ENCODE results near the gene LDLRAD4. TPM values are rescaled to one million over a fixed set of nuclear protein-coding genes. Genes with fewer than 3 reads are reported as not detected.

LDLRAD4 gene
- total RNA-seq, 1 experiment from 2014 or later, result 1.7 TPM

- TF ChIP-seq EZH2 (IDR thresholded peaks at IDR 0.05; ENCODE audit: low read depth), result no peak
- no peak for TF ChIP-seq CTCF (conservative IDR thresholded peaks at IDR 0.05)
- no TSS peak for BruUV-seq (replicated peaks)
- H3K27ac ChIP-seq, result no peak overlapping the region
- CTCF ChIA-PET, result no interaction called here
- H2AFZ ChIP-seq, result no peak overlapping the region
- no peak for DNase-seq
- H3K4me1 ChIP-seq (replicated peaks; ENCODE audit: insufficient read depth), result no peaks in the 10 kb centered on the region
- H3K9me3 ChIP-seq (ENCODE audit: insufficient read depth, low read depth), result no peaks in the 10 kb centered on the region
- H3K9me2 ChIP-seq (ENCODE audit: insufficient read depth), result no peaks in the 10 kb centered on the region
- intact Hi-C loops (cut with micrococcal nuclease; ENCODE audit: unreplicated experiment), result no loop called here
- H3K36me3 ChIP-seq (ENCODE audit: low read depth), result no peaks in the 10 kb centered on the region
- POLR2A ChIA-PET (ENCODE audit: unreplicated experiment), result no interaction called here
- peaks cover 76% of the 10 kb centered on the region for H3K27me3 ChIP-seq (ENCODE audit: insufficient read depth, low read depth)
- H4K20me1 ChIP-seq (ENCODE audit: insufficient read depth), result no peaks in the 10 kb centered on the region
- no peaks in the 10 kb centered on the region for H3F3A ChIP-seq (ENCODE audit: insufficient read depth, low read depth)
- H3K4me3 ChIP-seq, result no peak overlapping the region
- no peaks in the 10 kb centered on the region for H3K79me2 ChIP-seq (ENCODE audit: low read depth)
- H3K4me2 ChIP-seq, result no peak overlapping the region
Measured at GRCh38 chr18:13493725-13494124, 275.2 kb downstream of the LDLRAD4 start.

- no peak for DNase-seq
- no peaks in the 10 kb centered on the region for H3K79me2 ChIP-seq (ENCODE audit: low read depth)
- CTCF ChIA-PET, result no interaction called here
- intact Hi-C loops (cut with micrococcal nuclease; ENCODE audit: unreplicated experiment), result no loop called here
- H4K20me1 ChIP-seq (ENCODE audit: insufficient read depth), result no peaks in the 10 kb centered on the region
- no peak overlapping the region for H2AFZ ChIP-seq
- no TSS peak for BruUV-seq (replicated peaks)
- H3K4me3 ChIP-seq, result no peak overlapping the region
- no peaks in the 10 kb centered on the region for H3K4me1 ChIP-seq (replicated peaks; ENCODE audit: insufficient read depth)
- no peaks in the 10 kb centered on the region for H3F3A ChIP-seq (ENCODE audit: insufficient read depth, low read depth)
- POLR2A ChIA-PET (ENCODE audit: unreplicated experiment), result no interaction called here
- TF ChIP-seq EZH2 (IDR thresholded peaks at IDR 0.05; ENCODE audit: low read depth), result no peak
- TF ChIP-seq CTCF (conservative IDR thresholded peaks at IDR 0.05), result no peak
- H3K9me3 ChIP-seq (ENCODE audit: insufficient read depth, low read depth), result no peaks in the 10 kb centered on the region
- peaks cover 70% of the 10 kb centered on the region for H3K27me3 ChIP-seq (ENCODE audit: insufficient read depth, low read depth)
- H3K27ac ChIP-seq, result no peak overlapping the region
- H3K9me2 ChIP-seq (ENCODE audit: insufficient read depth), result no peaks in the 10 kb centered on the region
- H3K36me3 ChIP-seq (ENCODE audit: low read depth), result no peaks in the 10 kb centered on the region
- no peak overlapping the region for H3K4me2 ChIP-seq
Measured at GRCh38 chr18:13494871-13495445, 276.4 kb downstream of the LDLRAD4 start.

GRCh38 chr18:13495961-13496360 lies 277.4 kb downstream of the LDLRAD4 start:
- intact Hi-C loops (cut with micrococcal nuclease; ENCODE audit: unreplicated experiment), result no loop called here
- Histone ChIP-seq H3K79me2 (ENCODE audit: low read depth) (no peaks in the 10 kb centered on the region), H3K4me1 (replicated peaks; ENCODE audit: insufficient read depth) (no peaks in the 10 kb centered on the region), H3K27me3 (ENCODE audit: insufficient read depth, low read depth) (peaks cover 68% of the 10 kb centered on the region), H3K9me2 (ENCODE audit: insufficient read depth) (no peaks in the 10 kb centered on the region), H3F3A (ENCODE audit: insufficient read depth, low read depth) (no peaks in the 10 kb centered on the region), H3K4me2 (no peak overlapping the region), H3K36me3 (ENCODE audit: low read depth) (no peaks in the 10 kb centered on the region), H3K27ac (no peak overlapping the region), H3K4me3 (no peak overlapping the region), H2AFZ (no peak overlapping the region), H3K9me3 (ENCODE audit: insufficient read depth, low read depth) (no peaks in the 10 kb centered on the region), H4K20me1 (ENCODE audit: insufficient read depth) (no peaks in the 10 kb centered on the region)
- TF ChIP-seq CTCF (conservative IDR thresholded peaks at IDR 0.05), result no peak
- TF ChIP-seq EZH2 (IDR thresholded peaks at IDR 0.05; ENCODE audit: low read depth), result no peak
- ChIA-PET CTCF (no interaction called here), POLR2A (ENCODE audit: unreplicated experiment) (no interaction called here)
- BruUV-seq (replicated peaks), result no TSS peak
- DNase-seq, result no peak

Data from PC-9 (cell line).